ENCODE data around the gene CISH. TPM values are rescaled to one million over a fixed set of nuclear protein-coding genes. Genes with fewer than 3 reads are reported as not detected.

Gene CISH
- total and polyA plus RNA-seq, 4 donors, result 4.7 to 32.5 (median 24.3) TPM

DNA sequence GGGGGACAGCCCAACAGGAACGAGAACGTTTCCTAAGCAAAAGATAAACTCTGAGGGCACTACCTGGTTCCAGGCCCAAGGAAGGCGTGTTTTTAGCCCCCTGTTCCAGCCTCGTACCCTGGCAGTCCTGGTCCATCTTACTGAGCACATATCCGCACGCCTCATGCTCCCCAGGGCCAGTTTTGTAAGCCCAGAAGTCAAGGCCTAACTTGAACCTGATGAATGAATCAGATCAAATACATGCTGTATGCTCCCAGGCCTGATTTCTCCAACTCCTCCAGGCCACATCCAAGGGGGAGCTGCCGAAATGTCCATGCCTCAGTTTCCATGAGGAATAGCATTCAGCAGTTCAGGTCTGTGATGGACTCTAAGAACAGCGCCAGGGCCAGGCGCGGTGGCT lies 48.8 kb upstream of the CISH start:
- H3K9me3 ChIP-seq (ENCODE audit: control insufficient read depth in 4 of 4, low read length in 3 of 4), result no peaks in the 10 kb centered on the region
- no peak overlapping the region for H3K9ac ChIP-seq (ENCODE audit: low read depth in 1 of 2, low read length in 2 of 2)
- H3K4me3 ChIP-seq (ENCODE audit: low read depth in 1 of 3, low read length in 3 of 3), result no peak overlapping the region
- peaks cover 0 to 3% (median 2%) of the 10 kb centered on the region in 4 donors for H3K4me1 ChIP-seq (ENCODE audit: control insufficient read depth in 4 of 4, insufficient read depth in 4 of 4, low read length in 3 of 4)
- H3K27me3 ChIP-seq (ENCODE audit: control insufficient read depth in 4 of 4, insufficient read depth in 4 of 4, low read length in 3 of 4), result no peaks in the 10 kb centered on the region
- no peak for DNase-seq (ENCODE audit: low spot score)
- H3K36me3 ChIP-seq (ENCODE audit: control insufficient read depth in 4 of 4, insufficient read depth in 3 of 4, low read depth in 1 of 4, low read length in 3 of 4), result no peaks in the 10 kb centered on the region
- H3K27ac ChIP-seq (ENCODE audit: low read depth in 1 of 2, low read length in 2 of 2), result no peak overlapping the region
- WGBS, result 95% methylated on average over 10 of the region's 10 CpGs
- TF ChIP-seq, protein P1, sequence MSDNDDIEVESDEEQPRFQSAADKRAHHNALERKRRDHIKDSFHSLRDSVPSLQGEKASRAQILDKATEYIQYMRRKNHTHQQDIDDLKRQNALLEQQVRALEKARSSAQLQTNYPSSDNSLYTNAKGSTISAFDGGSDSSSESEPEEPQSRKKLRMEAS (IDR thresholded peaks at IDR 0.05), result no peak
- TF ChIP-seq RAD21 (IDR thresholded peaks at IDR 0.05) (no peak), TAF1 (conservative IDR thresholded peaks at IDR 0.05) (no peak), YY1 (IDR thresholded peaks at IDR 0.05) (no peak), HNF4G (IDR thresholded peaks at IDR 0.05) (no peak), NR2F2 (IDR thresholded peaks at IDR 0.05) (no peak), GABPA (IDR thresholded peaks at IDR 0.05 in 1 of 2, conservative IDR thresholded peaks at IDR 0.05 in 1 of 2) (no peak), RXRA (IDR thresholded peaks at IDR 0.05) (no peak), SP1 (IDR thresholded peaks at IDR 0.05) (no peak), HNF4A (conservative IDR thresholded peaks at IDR 0.05) (no peak), FOXA2 (IDR thresholded peaks at IDR 0.05) (no peak), JUND (IDR thresholded peaks at IDR 0.05) (no peak), EGR1 (IDR thresholded peaks at IDR 0.05; ENCODE audit: low read depth in 2 of 2) (no peak), FOXA1 (IDR thresholded peaks at IDR 0.05) (no peak)
- TF ChIP-seq, protein P2, sequence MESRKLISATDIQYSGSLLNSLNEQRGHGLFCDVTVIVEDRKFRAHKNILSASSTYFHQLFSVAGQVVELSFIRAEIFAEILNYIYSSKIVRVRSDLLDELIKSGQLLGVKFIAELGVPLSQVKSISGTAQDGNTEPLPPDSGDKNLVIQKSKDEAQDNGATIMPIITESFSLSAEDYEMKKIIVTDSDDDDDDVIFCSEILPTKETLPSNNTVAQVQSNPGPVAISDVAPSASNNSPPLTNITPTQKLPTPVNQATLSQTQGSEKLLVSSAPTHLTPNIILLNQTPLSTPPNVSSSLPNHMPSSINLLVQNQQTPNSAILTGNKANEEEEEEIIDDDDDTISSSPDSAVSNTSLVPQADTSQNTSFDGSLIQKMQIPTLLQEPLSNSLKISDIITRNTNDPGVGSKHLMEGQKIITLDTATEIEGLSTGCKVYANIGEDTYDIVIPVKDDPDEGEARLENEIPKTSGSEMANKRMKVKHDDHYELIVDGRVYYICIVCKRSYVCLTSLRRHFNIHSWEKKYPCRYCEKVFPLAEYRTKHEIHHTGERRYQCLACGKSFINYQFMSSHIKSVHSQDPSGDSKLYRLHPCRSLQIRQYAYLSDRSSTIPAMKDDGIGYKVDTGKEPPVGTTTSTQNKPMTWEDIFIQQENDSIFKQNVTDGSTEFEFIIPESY (IDR thresholded peaks at IDR 0.05), result no peak
- TF ChIP-seq, protein P3, sequence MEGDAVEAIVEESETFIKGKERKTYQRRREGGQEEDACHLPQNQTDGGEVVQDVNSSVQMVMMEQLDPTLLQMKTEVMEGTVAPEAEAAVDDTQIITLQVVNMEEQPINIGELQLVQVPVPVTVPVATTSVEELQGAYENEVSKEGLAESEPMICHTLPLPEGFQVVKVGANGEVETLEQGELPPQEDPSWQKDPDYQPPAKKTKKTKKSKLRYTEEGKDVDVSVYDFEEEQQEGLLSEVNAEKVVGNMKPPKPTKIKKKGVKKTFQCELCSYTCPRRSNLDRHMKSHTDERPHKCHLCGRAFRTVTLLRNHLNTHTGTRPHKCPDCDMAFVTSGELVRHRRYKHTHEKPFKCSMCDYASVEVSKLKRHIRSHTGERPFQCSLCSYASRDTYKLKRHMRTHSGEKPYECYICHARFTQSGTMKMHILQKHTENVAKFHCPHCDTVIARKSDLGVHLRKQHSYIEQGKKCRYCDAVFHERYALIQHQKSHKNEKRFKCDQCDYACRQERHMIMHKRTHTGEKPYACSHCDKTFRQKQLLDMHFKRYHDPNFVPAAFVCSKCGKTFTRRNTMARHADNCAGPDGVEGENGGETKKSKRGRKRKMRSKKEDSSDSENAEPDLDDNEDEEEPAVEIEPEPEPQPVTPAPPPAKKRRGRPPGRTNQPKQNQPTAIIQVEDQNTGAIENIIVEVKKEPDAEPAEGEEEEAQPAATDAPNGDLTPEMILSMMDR (IDR thresholded peaks at IDR 0.05; ENCODE audit: low read depth, low read length, missing input control), result no peak
- TF ChIP-seq, protein P4, sequence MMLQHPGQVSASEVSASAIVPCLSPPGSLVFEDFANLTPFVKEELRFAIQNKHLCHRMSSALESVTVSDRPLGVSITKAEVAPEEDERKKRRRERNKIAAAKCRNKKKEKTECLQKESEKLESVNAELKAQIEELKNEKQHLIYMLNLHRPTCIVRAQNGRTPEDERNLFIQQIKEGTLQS (IDR thresholded peaks at IDR 0.05), result no peak
- TF ChIP-seq, protein P5, sequence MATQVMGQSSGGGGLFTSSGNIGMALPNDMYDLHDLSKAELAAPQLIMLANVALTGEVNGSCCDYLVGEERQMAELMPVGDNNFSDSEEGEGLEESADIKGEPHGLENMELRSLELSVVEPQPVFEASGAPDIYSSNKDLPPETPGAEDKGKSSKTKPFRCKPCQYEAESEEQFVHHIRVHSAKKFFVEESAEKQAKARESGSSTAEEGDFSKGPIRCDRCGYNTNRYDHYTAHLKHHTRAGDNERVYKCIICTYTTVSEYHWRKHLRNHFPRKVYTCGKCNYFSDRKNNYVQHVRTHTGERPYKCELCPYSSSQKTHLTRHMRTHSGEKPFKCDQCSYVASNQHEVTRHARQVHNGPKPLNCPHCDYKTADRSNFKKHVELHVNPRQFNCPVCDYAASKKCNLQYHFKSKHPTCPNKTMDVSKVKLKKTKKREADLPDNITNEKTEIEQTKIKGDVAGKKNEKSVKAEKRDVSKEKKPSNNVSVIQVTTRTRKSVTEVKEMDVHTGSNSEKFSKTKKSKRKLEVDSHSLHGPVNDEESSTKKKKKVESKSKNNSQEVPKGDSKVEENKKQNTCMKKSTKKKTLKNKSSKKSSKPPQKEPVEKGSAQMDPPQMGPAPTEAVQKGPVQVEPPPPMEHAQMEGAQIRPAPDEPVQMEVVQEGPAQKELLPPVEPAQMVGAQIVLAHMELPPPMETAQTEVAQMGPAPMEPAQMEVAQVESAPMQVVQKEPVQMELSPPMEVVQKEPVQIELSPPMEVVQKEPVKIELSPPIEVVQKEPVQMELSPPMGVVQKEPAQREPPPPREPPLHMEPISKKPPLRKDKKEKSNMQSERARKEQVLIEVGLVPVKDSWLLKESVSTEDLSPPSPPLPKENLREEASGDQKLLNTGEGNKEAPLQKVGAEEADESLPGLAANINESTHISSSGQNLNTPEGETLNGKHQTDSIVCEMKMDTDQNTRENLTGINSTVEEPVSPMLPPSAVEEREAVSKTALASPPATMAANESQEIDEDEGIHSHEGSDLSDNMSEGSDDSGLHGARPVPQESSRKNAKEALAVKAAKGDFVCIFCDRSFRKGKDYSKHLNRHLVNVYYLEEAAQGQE (IDR thresholded peaks at IDR 0.05), result no peak

Data from liver (tissue), 9 donors.